HCT116 (cell line): Measurements from ENCODE around the gene PTBP1.

Experiments
- CEBPB ChIP-seq: IDR thresholded peaks from 2 replicates; pipeline ENCODE4 v1.6.1; 2012; ENCODE audit warnings: low read depth
- EZH2 ChIP-seq: fragments of 200-600 bp; sonication (generic); IDR thresholded peaks from 2 replicates; pipeline ENCODE4 v1.6.1; 2017; ENCODE audit warnings: antibody characterized with exemption, mixed run types
- EZH2phosphoT487 ChIP-seq: fragments of 200-600 bp; IDR thresholded peaks from 2 replicates; pipeline ENCODE4 v1.6.1; 2018; ENCODE audit warnings: antibody characterized with exemption, borderline replicate concordance
- FOSL1 ChIP-seq: IDR thresholded peaks from 2 replicates; pipeline ENCODE4 v1.6.1; 2012; ENCODE audit warnings: low read depth
- POLR2A ChIP-seq: IDR thresholded peaks from 2 replicates; pipeline ENCODE4 v1.7.0; 2011; ENCODE audit warnings: borderline replicate concordance; ENCODE audit not compliant: insufficient read depth, insufficient read length; ENCODE audit errors: extremely low read depth
- POLR2AphosphoS5 ChIP-seq: IDR thresholded peaks from 2 replicates; pipeline ENCODE4 v1.6.1; 2011; ENCODE audit warnings: mild to moderate bottlenecking, low read depth, low read length, moderate library complexity
- SIN3A ChIP-seq: IDR thresholded peaks from 2 replicates; pipeline ENCODE4 v1.6.1; 2012; ENCODE audit warnings: low read depth
- TCF7L2 ChIP-seq: IDR thresholded peaks from 2 replicates; pipeline ENCODE4 v1.7.0; 2011; ENCODE audit warnings: borderline replicate concordance, inconsistent platforms; ENCODE audit not compliant: insufficient read depth, insufficient read length; ENCODE audit errors: extremely low read depth
- TF ChIP-seq, protein P1 (sequence below), 3 experiments: fragments of 200-600 bp in 1 of 3; sonication (generic) in 1 of 3; IDR thresholded peaks in 2 of 3; conservative IDR thresholded peaks in 1 of 3; 2 replicates each; pipeline ENCODE4 v1.5.1; 2012 to 2017; ENCODE audit warnings: low read depth in 2 of 3, low read length in 2 of 3, antibody characterized with exemption in 1 of 3, borderline replicate concordance in 1 of 3, control low read depth in 1 of 3, mild to moderate bottlenecking in 1 of 3, mixed read lengths in 1 of 3, mixed run types in 1 of 3, moderate library complexity in 1 of 3; ENCODE audit not compliant: insufficient read depth in 1 of 3
- TF ChIP-seq, protein P2 (sequence below): IDR thresholded peaks from 2 replicates; pipeline ENCODE4 v1.6.1; 2012
- TF ChIP-seq, protein P3 (sequence below): IDR thresholded peaks from 2 replicates; pipeline ENCODE4 v1.6.1; 2012; ENCODE audit warnings: low read depth

DNA sequence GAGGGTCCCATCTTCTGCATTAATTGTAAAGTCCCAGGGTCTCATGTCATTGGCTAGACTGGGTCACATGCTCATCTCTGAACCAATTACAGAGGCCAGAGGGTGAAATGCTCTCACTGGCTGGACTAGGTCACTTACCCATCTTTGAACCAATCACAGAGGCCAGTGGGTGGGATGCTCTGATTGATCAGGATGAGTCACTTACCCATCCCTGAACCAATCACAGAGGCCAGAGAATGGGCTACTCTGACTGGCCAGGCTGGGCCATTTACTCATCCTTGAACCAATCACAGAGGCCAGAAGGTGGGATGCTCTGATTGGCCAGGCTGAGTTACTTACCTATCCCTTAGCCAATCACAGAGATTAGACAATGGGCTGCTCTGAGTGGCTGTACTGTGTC, 41.0 kb upstream of the PTBP1 start:
- TF ChIP-seq, protein P1, sequence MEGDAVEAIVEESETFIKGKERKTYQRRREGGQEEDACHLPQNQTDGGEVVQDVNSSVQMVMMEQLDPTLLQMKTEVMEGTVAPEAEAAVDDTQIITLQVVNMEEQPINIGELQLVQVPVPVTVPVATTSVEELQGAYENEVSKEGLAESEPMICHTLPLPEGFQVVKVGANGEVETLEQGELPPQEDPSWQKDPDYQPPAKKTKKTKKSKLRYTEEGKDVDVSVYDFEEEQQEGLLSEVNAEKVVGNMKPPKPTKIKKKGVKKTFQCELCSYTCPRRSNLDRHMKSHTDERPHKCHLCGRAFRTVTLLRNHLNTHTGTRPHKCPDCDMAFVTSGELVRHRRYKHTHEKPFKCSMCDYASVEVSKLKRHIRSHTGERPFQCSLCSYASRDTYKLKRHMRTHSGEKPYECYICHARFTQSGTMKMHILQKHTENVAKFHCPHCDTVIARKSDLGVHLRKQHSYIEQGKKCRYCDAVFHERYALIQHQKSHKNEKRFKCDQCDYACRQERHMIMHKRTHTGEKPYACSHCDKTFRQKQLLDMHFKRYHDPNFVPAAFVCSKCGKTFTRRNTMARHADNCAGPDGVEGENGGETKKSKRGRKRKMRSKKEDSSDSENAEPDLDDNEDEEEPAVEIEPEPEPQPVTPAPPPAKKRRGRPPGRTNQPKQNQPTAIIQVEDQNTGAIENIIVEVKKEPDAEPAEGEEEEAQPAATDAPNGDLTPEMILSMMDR (IDR thresholded peaks at IDR 0.05 in 2 of 3, conservative IDR thresholded peaks at IDR 0.05 in 1 of 3; ENCODE audit: borderline replicate concordance in 1 of 3, insufficient read depth in 1 of 3, low read depth in 2 of 3, low read length in 2 of 3), result no peak
- no peak for TF ChIP-seq POLR2A
- no peak for TF ChIP-seq POLR2AphosphoS5
- TF ChIP-seq EZH2, result no peak
- TF ChIP-seq SIN3A, result no peak
- TF ChIP-seq, protein P2, sequence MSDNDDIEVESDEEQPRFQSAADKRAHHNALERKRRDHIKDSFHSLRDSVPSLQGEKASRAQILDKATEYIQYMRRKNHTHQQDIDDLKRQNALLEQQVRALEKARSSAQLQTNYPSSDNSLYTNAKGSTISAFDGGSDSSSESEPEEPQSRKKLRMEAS, result no peak
- no peak for TF ChIP-seq TCF7L2
- TF ChIP-seq EZH2phosphoT487, result no peak
- TF ChIP-seq, protein P3, sequence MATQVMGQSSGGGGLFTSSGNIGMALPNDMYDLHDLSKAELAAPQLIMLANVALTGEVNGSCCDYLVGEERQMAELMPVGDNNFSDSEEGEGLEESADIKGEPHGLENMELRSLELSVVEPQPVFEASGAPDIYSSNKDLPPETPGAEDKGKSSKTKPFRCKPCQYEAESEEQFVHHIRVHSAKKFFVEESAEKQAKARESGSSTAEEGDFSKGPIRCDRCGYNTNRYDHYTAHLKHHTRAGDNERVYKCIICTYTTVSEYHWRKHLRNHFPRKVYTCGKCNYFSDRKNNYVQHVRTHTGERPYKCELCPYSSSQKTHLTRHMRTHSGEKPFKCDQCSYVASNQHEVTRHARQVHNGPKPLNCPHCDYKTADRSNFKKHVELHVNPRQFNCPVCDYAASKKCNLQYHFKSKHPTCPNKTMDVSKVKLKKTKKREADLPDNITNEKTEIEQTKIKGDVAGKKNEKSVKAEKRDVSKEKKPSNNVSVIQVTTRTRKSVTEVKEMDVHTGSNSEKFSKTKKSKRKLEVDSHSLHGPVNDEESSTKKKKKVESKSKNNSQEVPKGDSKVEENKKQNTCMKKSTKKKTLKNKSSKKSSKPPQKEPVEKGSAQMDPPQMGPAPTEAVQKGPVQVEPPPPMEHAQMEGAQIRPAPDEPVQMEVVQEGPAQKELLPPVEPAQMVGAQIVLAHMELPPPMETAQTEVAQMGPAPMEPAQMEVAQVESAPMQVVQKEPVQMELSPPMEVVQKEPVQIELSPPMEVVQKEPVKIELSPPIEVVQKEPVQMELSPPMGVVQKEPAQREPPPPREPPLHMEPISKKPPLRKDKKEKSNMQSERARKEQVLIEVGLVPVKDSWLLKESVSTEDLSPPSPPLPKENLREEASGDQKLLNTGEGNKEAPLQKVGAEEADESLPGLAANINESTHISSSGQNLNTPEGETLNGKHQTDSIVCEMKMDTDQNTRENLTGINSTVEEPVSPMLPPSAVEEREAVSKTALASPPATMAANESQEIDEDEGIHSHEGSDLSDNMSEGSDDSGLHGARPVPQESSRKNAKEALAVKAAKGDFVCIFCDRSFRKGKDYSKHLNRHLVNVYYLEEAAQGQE, result no peak
- TF ChIP-seq FOSL1, result no peak
- TF ChIP-seq CEBPB, result no peak
